Activated naive CD4-positive, alpha-beta T cell treated with anti-CD3 and anti-CD28 coated beads, Interleukin-2, amount 50 U/mL, for 24 hours (primary cell): ENCODE data around the gene PON2.

Source experiments
- H3K27ac Mint-ChIP-seq: one replicate; pipeline ENCODE4 v1.8.0; 2021; ENCODE audit warnings: mild to moderate bottlenecking, mixed read lengths
- H3K27me3 Mint-ChIP-seq: one replicate; pipeline ENCODE4 v1.8.0; 2021; ENCODE audit warnings: mixed read lengths
- H3K36me3 Mint-ChIP-seq: one replicate; pipeline ENCODE4 v1.8.0; 2021; ENCODE audit warnings: mixed read lengths
- H3K4me1 Mint-ChIP-seq: one replicate; pipeline ENCODE4 v1.8.0; 2021; ENCODE audit warnings: mixed read lengths
- H3K4me3 Mint-ChIP-seq: one replicate; pipeline ENCODE4 v1.8.0; 2021; ENCODE audit warnings: mild to moderate bottlenecking, mixed read lengths
- H3K9me3 Mint-ChIP-seq: one replicate; pipeline ENCODE4 v1.8.0; 2021; ENCODE audit warnings: mixed read lengths

PON2 gene

GRCh38 chr7:95434557-95435421, at the start of gene PON2:
TSS of gene PON2 (minus strand) at chr7:95435028. CDS start at chr7:95434951, 77 bp downstream.
- H3K27me3 Mint-ChIP-seq = peaks cover 11% of the 10 kb centered on the region
- peaks cover 2% of the 10 kb centered on the region for H3K36me3 Mint-ChIP-seq
- no peaks in the 10 kb centered on the region for H3K9me3 Mint-ChIP-seq
- peaks cover 9% of the 10 kb centered on the region for H3K4me1 Mint-ChIP-seq
- H3K27ac Mint-ChIP-seq = peak within 1 kb of the TSS; percentile 76
- H3K4me3 Mint-ChIP-seq = peak within 1 kb of the TSS; percentile 84

GRCh38 chr7:95482424-95482823, 47.6 kb upstream of the PON2 start:
- Mint-ChIP-seq H3K27ac (no peak overlapping the region), H3K4me3 (no peak overlapping the region), H3K9me3 (no peaks in the 10 kb centered on the region), H3K27me3 (peaks cover 4% of the 10 kb centered on the region), H3K4me1 (no peaks in the 10 kb centered on the region), H3K36me3 (no peaks in the 10 kb centered on the region)

GRCh38 chr7:95481271-95482165, 46.7 kb upstream of the PON2 start:
- no peaks in the 10 kb centered on the region for H3K36me3 Mint-ChIP-seq
- H3K27me3 Mint-ChIP-seq = peaks cover 5% of the 10 kb centered on the region
- no peak overlapping the region for H3K27ac Mint-ChIP-seq
- no peak overlapping the region for H3K4me3 Mint-ChIP-seq
- H3K9me3 Mint-ChIP-seq = no peaks in the 10 kb centered on the region
- H3K4me1 Mint-ChIP-seq = peaks cover 4% of the 10 kb centered on the region

- Mint-ChIP-seq H3K4me3 (no peak overlapping the region), H3K36me3 (no peaks in the 10 kb centered on the region), H3K9me3 (no peaks in the 10 kb centered on the region), H3K4me1 (peaks cover 4% of the 10 kb centered on the region), H3K27ac (no peak overlapping the region), H3K27me3 (peaks cover 3% of the 10 kb centered on the region)
Observed at GRCh38 chr7:95479992-95480624, 45.3 kb upstream of the PON2 start.

- H3K27ac Mint-ChIP-seq = no peak overlapping the region
- H3K9me3 Mint-ChIP-seq = no peaks in the 10 kb centered on the region
- H3K27me3 Mint-ChIP-seq = peaks cover 3% of the 10 kb centered on the region
- peaks cover 4% of the 10 kb centered on the region for H3K4me1 Mint-ChIP-seq
- no peaks in the 10 kb centered on the region for H3K36me3 Mint-ChIP-seq
- H3K4me3 Mint-ChIP-seq = no peak overlapping the region
Observed at GRCh38 chr7:95478272-95479037, 43.6 kb upstream of the PON2 start.

- no peak overlapping the region for H3K27ac Mint-ChIP-seq
- H3K4me1 Mint-ChIP-seq = peaks cover 4% of the 10 kb centered on the region
- peaks cover 3% of the 10 kb centered on the region for H3K27me3 Mint-ChIP-seq
- H3K4me3 Mint-ChIP-seq = no peak overlapping the region
- H3K9me3 Mint-ChIP-seq = no peaks in the 10 kb centered on the region
- no peaks in the 10 kb centered on the region for H3K36me3 Mint-ChIP-seq
Observed at GRCh38 chr7:95476904-95477594, 42.2 kb upstream of the PON2 start.

GRCh38 chr7:95476072-95476847, 41.4 kb upstream of the PON2 start:
- Mint-ChIP-seq H3K9me3 (no peaks in the 10 kb centered on the region), H3K36me3 (no peaks in the 10 kb centered on the region), H3K27ac (no peak overlapping the region), H3K4me1 (peaks cover 4% of the 10 kb centered on the region), H3K27me3 (peaks cover 3% of the 10 kb centered on the region), H3K4me3 (no peak overlapping the region)

GRCh38 chr7:95473276-95473985, 38.6 kb upstream of the PON2 start:
- Mint-ChIP-seq H3K4me1 (peaks cover 23% of the 10 kb centered on the region), H3K4me3 (no peak overlapping the region), H3K9me3 (no peaks in the 10 kb centered on the region), H3K27me3 (peaks cover 1% of the 10 kb centered on the region), H3K27ac (no peak overlapping the region), H3K36me3 (no peaks in the 10 kb centered on the region)

- Mint-ChIP-seq H3K27me3 (peaks cover 1% of the 10 kb centered on the region), H3K9me3 (no peaks in the 10 kb centered on the region), H3K27ac (no peak overlapping the region), H3K4me3 (no peak overlapping the region), H3K36me3 (no peaks in the 10 kb centered on the region), H3K4me1 (peaks cover 23% of the 10 kb centered on the region)
Observed at GRCh38 chr7:95472581-95473161, 37.8 kb upstream of the PON2 start.

- Mint-ChIP-seq H3K4me1 (peaks cover 19% of the 10 kb centered on the region), H3K36me3 (no peaks in the 10 kb centered on the region), H3K27me3 (no peaks in the 10 kb centered on the region), H3K9me3 (no peaks in the 10 kb centered on the region), H3K27ac (no peak overlapping the region), H3K4me3 (no peak overlapping the region)
Observed at GRCh38 chr7:95471071-95471470, 36.2 kb upstream of the PON2 start.

GRCh38 chr7:95470452-95470851, 35.6 kb upstream of the PON2 start:
- Mint-ChIP-seq H3K36me3 (no peaks in the 10 kb centered on the region), H3K27ac (no peak overlapping the region), H3K9me3 (no peaks in the 10 kb centered on the region), H3K27me3 (no peaks in the 10 kb centered on the region), H3K4me3 (no peak overlapping the region), H3K4me1 (peaks cover 19% of the 10 kb centered on the region)

- Mint-ChIP-seq H3K36me3 (no peaks in the 10 kb centered on the region), H3K4me3 (no peak overlapping the region), H3K27ac (no peak overlapping the region), H3K4me1 (peaks cover 19% of the 10 kb centered on the region), H3K9me3 (no peaks in the 10 kb centered on the region), H3K27me3 (no peaks in the 10 kb centered on the region)
Observed at GRCh38 chr7:95469848-95470247, 35.0 kb upstream of the PON2 start.

GRCh38 chr7:95469187-95469586, 34.4 kb upstream of the PON2 start:
- no peaks in the 10 kb centered on the region for H3K27me3 Mint-ChIP-seq
- peaks cover 19% of the 10 kb centered on the region for H3K4me1 Mint-ChIP-seq
- H3K27ac Mint-ChIP-seq = no peak overlapping the region
- no peaks in the 10 kb centered on the region for H3K9me3 Mint-ChIP-seq
- H3K36me3 Mint-ChIP-seq = no peaks in the 10 kb centered on the region
- no peak overlapping the region for H3K4me3 Mint-ChIP-seq
